ENCODE results near the gene DCUN1D5. TPM values are rescaled to one million over a fixed set of nuclear protein-coding genes. Genes with fewer than 3 reads are reported as not detected.

The DCUN1D5 gene
- total and polyA plus RNA-seq, 2 of the 8 experiments (the other 6 are each of a cell fraction or from before 2014, with no cell fraction given) = 76.1 to 95.4 TPM

DNA sequence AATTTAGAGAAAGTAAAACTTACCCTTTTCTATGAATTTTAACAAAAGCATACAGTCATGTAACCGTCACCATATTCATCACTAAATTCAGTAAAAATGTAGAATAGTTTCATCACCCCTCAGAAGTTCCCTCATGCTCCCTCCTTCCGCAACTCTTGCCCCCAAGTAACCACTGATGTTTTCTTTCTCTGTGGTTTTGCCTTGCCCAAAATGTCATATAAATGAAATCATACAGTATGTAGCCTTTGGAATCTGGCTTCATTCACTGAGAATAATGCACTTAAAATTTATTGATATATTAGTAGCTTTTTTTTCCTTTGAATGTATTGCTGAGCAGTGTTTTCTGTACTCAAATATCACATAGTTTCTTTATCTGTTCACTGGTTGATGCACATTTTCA is 60.1 kb downstream of the DCUN1D5 start:
- no peak overlapping the region for H4K91ac ChIP-seq (replicated peaks; ENCODE audit: insufficient read length, low read length)
- no peak overlapping the region for H3K56ac ChIP-seq (replicated peaks; ENCODE audit: insufficient read length, low read depth, low read length)
- no peak overlapping the region for H2BK20ac ChIP-seq (ENCODE audit: low read length)
- H4K8ac ChIP-seq (ENCODE audit: extremely low read depth, insufficient read depth, low read length) = no peak overlapping the region
- no peak overlapping the region for H2BK120ac ChIP-seq (replicated peaks; ENCODE audit: low read depth, low read length)
- H3K9me3 ChIP-seq (ENCODE audit: insufficient read depth in 2 of 2, low read depth in 1 of 2, low read length in 1 of 2) = no peaks in the 10 kb centered on the region
- FAIRE-seq = no peak
- H2AFZ ChIP-seq (ENCODE audit: low read length) = no peak overlapping the region
- H3K23me2 ChIP-seq (ENCODE audit: low read depth, low read length) = no peaks in the 10 kb centered on the region
- H2BK15ac ChIP-seq (ENCODE audit: low read length) = no peak overlapping the region
- no peak overlapping the region for H2BK5ac ChIP-seq (ENCODE audit: low read depth, low read length)
- no peak overlapping the region for H4K5ac ChIP-seq (ENCODE audit: insufficient read length, low read depth, low read length)
- no peak overlapping the region for H3K14ac ChIP-seq (ENCODE audit: insufficient read length)
- H3K4me3 ChIP-seq (ENCODE audit: extremely low read depth in 1 of 4, insufficient read depth in 2 of 4, low read depth in 3 of 4, low read length in 4 of 4) = no peak overlapping the region
- H3K27me3 ChIP-seq (replicated peaks in 1 of 4; ENCODE audit: control insufficient read depth in 3 of 4, extremely low read depth in 1 of 4, insufficient read depth in 3 of 4, low read length in 3 of 4) = no peaks in the 10 kb centered on the region
- no peak overlapping the region for H3K27ac ChIP-seq (ENCODE audit: low read depth, low read length)
- H3K9ac ChIP-seq (replicated peaks in 1 of 4; ENCODE audit: extremely low read depth in 1 of 4, low read depth in 3 of 4, low read length in 3 of 4) = no peak overlapping the region
- no peak overlapping the region for H2AK5ac ChIP-seq (ENCODE audit: low read depth, low read length)
- H3K23ac ChIP-seq (ENCODE audit: insufficient read length) = no peak overlapping the region
- H3K18ac ChIP-seq (ENCODE audit: extremely low read depth, low read length) = no peak overlapping the region
- ChIA-PET POLR2A (ENCODE audit: partially characterized antibody) (no interaction called here), CTCF (ENCODE audit: partially characterized antibody) (interaction anchor here (0.7 kb wide), 1 partner anchor 329 kb away, joined by 3 read pairs; no protein-coding TSS in a partner anchor)
- H3K79me1 ChIP-seq (ENCODE audit: low read depth, low read length) = no peaks in the 10 kb centered on the region
- no peak overlapping the region for H3K4ac ChIP-seq (replicated peaks; ENCODE audit: insufficient read length, low read depth, low read length)
- no peak overlapping the region for H3K4me2 ChIP-seq (ENCODE audit: insufficient read depth in 1 of 2, low read depth in 2 of 2, low read length in 2 of 2)
- no peaks in the 10 kb centered on the region for H4K20me1 ChIP-seq (replicated peaks in 1 of 2; ENCODE audit: control insufficient read depth in 1 of 2, insufficient read depth in 2 of 2, low read length in 2 of 2)
- TF ChIP-seq CTBP2 (IDR thresholded peaks at IDR 0.05; ENCODE audit: borderline replicate concordance, insufficient read depth, insufficient read length, low read length) (no peak), HDAC2 (IDR thresholded peaks at IDR 0.05; ENCODE audit: borderline replicate concordance in 1 of 2, low read depth in 2 of 2, low read length in 2 of 2) (no peak), CBX8 (IDR thresholded peaks at IDR 0.05; ENCODE audit: borderline replicate concordance, low read depth, low read length) (no peak), ASH2L (IDR thresholded peaks at IDR 0.05; ENCODE audit: low read length) (no peak)
- H2BK12ac ChIP-seq (ENCODE audit: low read depth, low read length) = no peak overlapping the region
- H3K79me2 ChIP-seq (ENCODE audit: control insufficient read depth in 1 of 2, insufficient read depth in 2 of 2, low read length in 2 of 2) = no peaks in the 10 kb centered on the region
- no peaks in the 10 kb centered on the region for H3K36me3 ChIP-seq (ENCODE audit: control insufficient read depth in 2 of 4, insufficient read depth in 4 of 4, low read length in 3 of 4)
- H3K4me1 ChIP-seq (replicated peaks in 1 of 4; ENCODE audit: control insufficient read depth in 3 of 4, insufficient read depth in 4 of 4, low read length in 3 of 4) = no peaks in the 10 kb centered on the region; a peak in 1 of 7 replicates
- 95% methylated on average over 2 of the region's 2 CpGs; no CpG with 5 or more reads in 1 of the 2 experiments for WGBS, 2 experiments (ENCODE audit: extremely low coverage in 1 of 2, insufficient coverage in 1 of 2, insufficient read length in 1 of 2, insufficient replicate concordance in 2 of 2, low coverage in 1 of 2, low lambda C conversion rate in 2 of 2, missing lambda C conversion rate in 1 of 2)
- no peak for DNase-seq (ENCODE audit: low read depth in 1 of 2, low spot score in 2 of 2)
